ENCODE data around the gene GALR2. TPM values are rescaled to one million over a fixed set of nuclear protein-coding genes. Genes with fewer than 3 reads are reported as not detected.

GALR2 gene
- total RNA-seq, 2 experiments from 2014 or later: 0.63 TPM; not detected in 1

DNA sequence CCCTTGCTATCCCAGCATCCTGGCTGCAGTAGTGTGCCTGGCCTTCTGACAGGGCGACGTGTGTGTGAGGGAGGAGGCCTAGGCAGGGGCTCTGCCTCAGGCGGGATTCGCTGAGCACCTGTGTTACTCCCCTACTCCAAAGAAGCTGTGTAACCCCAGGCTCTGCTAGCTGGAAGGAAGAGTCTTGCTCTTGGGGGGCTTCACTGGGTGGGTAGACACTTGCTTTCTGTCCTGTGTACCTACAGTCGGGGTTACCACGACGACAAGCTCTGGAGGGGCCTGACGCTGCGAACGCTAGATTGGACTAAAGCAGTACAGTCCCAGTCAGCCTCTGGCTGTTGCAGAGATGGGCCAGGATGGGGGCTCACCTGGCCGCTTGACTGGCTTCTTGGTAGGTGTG, 19.5 kb downstream of the GALR2 start:
- ChIA-PET CTCF (ENCODE audit: unreplicated experiment) (no interaction called here), POLR2A (no interaction called here)
- DNase-seq (ENCODE audit: low spot score): no peak
- Histone ChIP-seq H3K4me2 (ENCODE audit: low read length) (no peak overlapping the region), H4K20me1 (ENCODE audit: insufficient read depth, low read length) (no peaks in the 10 kb centered on the region), H3K36me3 (ENCODE audit: insufficient read depth, low read length) (peaks cover 72% of the 10 kb centered on the region), H3K4me3 (ENCODE audit: low read depth, low read length, poor library complexity, severe bottlenecking) (no peak overlapping the region), H3K9me3 (ENCODE audit: low read length) (no peaks in the 10 kb centered on the region), H3K9me2 (ENCODE audit: insufficient read depth, low read length) (no peaks in the 10 kb centered on the region), H3K27ac (ENCODE audit: low read depth, low read length, poor library complexity, severe bottlenecking) (no peak overlapping the region), H3K4me1 (ENCODE audit: insufficient read depth, low read length, poor library complexity, severe bottlenecking) (no peaks in the 10 kb centered on the region), H2AFZ (ENCODE audit: low read length) (no peak overlapping the region), H3K79me2 (ENCODE audit: insufficient read depth, low read depth, low read length) (no peaks in the 10 kb centered on the region)
- TF ChIP-seq EZH2phosphoT487 (IDR thresholded peaks at IDR 0.05; ENCODE audit: borderline replicate concordance, low read depth, low read length): no peak
- TF ChIP-seq, protein P1, sequence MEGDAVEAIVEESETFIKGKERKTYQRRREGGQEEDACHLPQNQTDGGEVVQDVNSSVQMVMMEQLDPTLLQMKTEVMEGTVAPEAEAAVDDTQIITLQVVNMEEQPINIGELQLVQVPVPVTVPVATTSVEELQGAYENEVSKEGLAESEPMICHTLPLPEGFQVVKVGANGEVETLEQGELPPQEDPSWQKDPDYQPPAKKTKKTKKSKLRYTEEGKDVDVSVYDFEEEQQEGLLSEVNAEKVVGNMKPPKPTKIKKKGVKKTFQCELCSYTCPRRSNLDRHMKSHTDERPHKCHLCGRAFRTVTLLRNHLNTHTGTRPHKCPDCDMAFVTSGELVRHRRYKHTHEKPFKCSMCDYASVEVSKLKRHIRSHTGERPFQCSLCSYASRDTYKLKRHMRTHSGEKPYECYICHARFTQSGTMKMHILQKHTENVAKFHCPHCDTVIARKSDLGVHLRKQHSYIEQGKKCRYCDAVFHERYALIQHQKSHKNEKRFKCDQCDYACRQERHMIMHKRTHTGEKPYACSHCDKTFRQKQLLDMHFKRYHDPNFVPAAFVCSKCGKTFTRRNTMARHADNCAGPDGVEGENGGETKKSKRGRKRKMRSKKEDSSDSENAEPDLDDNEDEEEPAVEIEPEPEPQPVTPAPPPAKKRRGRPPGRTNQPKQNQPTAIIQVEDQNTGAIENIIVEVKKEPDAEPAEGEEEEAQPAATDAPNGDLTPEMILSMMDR (conservative IDR thresholded peaks at IDR 0.05; ENCODE audit: low read length): no peak
- intact Hi-C loops (cut with micrococcal nuclease; ENCODE audit: unreplicated experiment): no loop called here
- no TSS peak for BruUV-seq (replicated peaks)

DNA sequence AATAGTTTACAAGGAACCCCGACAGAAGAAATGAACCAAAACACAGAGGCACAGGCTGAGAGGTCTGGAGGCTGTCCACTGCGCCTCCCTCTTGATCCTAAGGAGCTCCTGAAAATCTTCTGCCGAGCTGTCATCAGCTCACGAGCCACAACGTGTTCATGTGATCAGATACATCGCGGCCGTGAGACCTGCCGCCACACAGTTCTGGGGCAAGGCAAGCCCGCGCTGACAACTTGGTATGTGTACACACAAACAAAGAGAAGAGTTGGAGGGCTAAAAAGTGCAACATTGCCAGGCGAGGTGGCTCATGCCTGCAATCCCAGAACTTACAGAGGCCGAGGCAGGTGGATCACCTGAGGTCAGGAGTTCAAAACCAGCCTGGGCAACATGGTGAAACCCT, 21.4 kb downstream of the GALR2 start:
- H3K4me1 ChIP-seq (ENCODE audit: insufficient read depth, low read length, poor library complexity, severe bottlenecking): no peaks in the 10 kb centered on the region
- H3K4me3 ChIP-seq (ENCODE audit: low read depth, low read length, poor library complexity, severe bottlenecking): no peak overlapping the region
- no peaks in the 10 kb centered on the region for H4K20me1 ChIP-seq (ENCODE audit: insufficient read depth, low read length)
- H3K36me3 ChIP-seq (ENCODE audit: insufficient read depth, low read length): peaks cover 78% of the 10 kb centered on the region
- H3K79me2 ChIP-seq (ENCODE audit: insufficient read depth, low read depth, low read length): no peaks in the 10 kb centered on the region
- intact Hi-C loops (cut with micrococcal nuclease; ENCODE audit: unreplicated experiment): no loop called here
- ChIA-PET CTCF (ENCODE audit: unreplicated experiment) (no interaction called here), POLR2A (interaction anchor here (0.6 kb wide), 1 partner anchor 592 kb away, joined by 3 read pairs; no protein-coding TSS in a partner anchor)
- no peaks in the 10 kb centered on the region for H3K9me2 ChIP-seq (ENCODE audit: insufficient read depth, low read length)
- no peak for DNase-seq (ENCODE audit: low spot score)
- no peak overlapping the region for H2AFZ ChIP-seq (ENCODE audit: low read length)
- H3K27ac ChIP-seq (ENCODE audit: low read depth, low read length, poor library complexity, severe bottlenecking): no peak overlapping the region
- H3K4me2 ChIP-seq (ENCODE audit: low read length): no peak overlapping the region
- no TSS peak for BruUV-seq (replicated peaks)
- H3K9me3 ChIP-seq (ENCODE audit: low read length): no peaks in the 10 kb centered on the region
- TF ChIP-seq, protein P1 (conservative IDR thresholded peaks at IDR 0.05; ENCODE audit: low read length): no peak

DNA sequence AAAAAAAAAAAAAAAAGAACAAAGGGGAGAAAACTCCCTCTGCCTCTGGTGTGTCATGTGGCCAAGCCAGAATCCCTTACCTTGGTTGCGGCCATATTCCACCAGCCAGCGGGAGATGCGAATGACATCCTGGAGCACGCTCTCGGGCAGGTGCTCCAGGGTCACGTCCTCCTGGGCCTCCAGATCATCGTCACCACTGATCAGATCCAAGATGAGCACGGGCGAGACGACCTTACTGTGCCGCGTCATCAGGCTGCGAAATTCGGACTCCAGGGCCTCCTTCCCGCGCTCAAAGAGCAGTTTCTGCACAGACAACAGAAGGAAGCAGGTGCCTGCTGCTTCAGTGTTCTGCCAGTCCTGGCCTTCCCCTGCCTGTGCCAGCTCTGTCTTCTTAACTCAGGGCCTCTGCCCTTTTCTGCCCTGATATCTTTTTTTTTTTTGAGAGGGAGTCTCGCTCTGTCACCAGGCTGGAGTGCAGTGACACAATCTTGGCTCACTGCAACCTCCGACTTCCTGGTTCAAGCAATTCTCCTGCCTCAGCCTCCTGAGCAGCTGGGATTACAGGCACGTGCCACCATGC, 23.2 kb downstream of the GALR2 start:
- CTCF ChIA-PET (ENCODE audit: unreplicated experiment): no interaction called here
- intact Hi-C loops (cut with micrococcal nuclease; ENCODE audit: unreplicated experiment): no loop called here
- no peak overlapping the region for H3K4me3 ChIP-seq (ENCODE audit: low read depth, low read length, poor library complexity, severe bottlenecking)
- BruUV-seq (replicated peaks): no TSS peak
- no peaks in the 10 kb centered on the region for H4K20me1 ChIP-seq (ENCODE audit: insufficient read depth, low read length)
- no peak overlapping the region for H2AFZ ChIP-seq (ENCODE audit: low read length)
- peaks cover 80% of the 10 kb centered on the region for H3K36me3 ChIP-seq (ENCODE audit: insufficient read depth, low read length)
- H3K9me2 ChIP-seq (ENCODE audit: insufficient read depth, low read length): no peaks in the 10 kb centered on the region
- TF ChIP-seq, protein P1 (conservative IDR thresholded peaks at IDR 0.05; ENCODE audit: low read length): no peak
- TF ChIP-seq EZH2phosphoT487 (IDR thresholded peaks at IDR 0.05; ENCODE audit: borderline replicate concordance, low read depth, low read length): no peak
- POLR2A ChIA-PET: interaction anchor here (0.7 kb wide), 1 partner anchor 1281 kb away, joined by 4 read pairs; no protein-coding TSS in a partner anchor
- no peak overlapping the region for H3K27ac ChIP-seq (ENCODE audit: low read depth, low read length, poor library complexity, severe bottlenecking)
- H3K9me3 ChIP-seq (ENCODE audit: low read length): no peaks in the 10 kb centered on the region
- H3K4me1 ChIP-seq (ENCODE audit: insufficient read depth, low read length, poor library complexity, severe bottlenecking): peaks cover 9% of the 10 kb centered on the region
- no peak for DNase-seq (ENCODE audit: low spot score)
- H3K4me2 ChIP-seq (ENCODE audit: low read length): no peak overlapping the region
- peaks cover 9% of the 10 kb centered on the region; the same call in 1 of the 2 replicates for H3K79me2 ChIP-seq (ENCODE audit: insufficient read depth, low read depth, low read length)
